Mucosa of stomach (tissue), 1 donor: ENCODE measurements around the gene TPH1.

Experiments used
- H3K27me3 ChIP-seq: one replicate; pipeline ENCODE4 v1.7.0; 2013; ENCODE audit warnings: mild to moderate bottlenecking, low read length; ENCODE audit not compliant: control insufficient read depth, insufficient read depth
- H3K36me3 ChIP-seq: one replicate; pipeline ENCODE4 v1.7.0; 2013; ENCODE audit warnings: low read length; ENCODE audit not compliant: control insufficient read depth, insufficient read depth
- H3K4me1 ChIP-seq: one replicate; pipeline ENCODE4 v1.7.0; 2013; ENCODE audit warnings: mild to moderate bottlenecking, low read length; ENCODE audit not compliant: control insufficient read depth, insufficient read depth
- H3K4me3 ChIP-seq: one replicate; pipeline ENCODE4 v1.7.0; 2013; ENCODE audit warnings: low read length
- H3K9ac ChIP-seq: one replicate; pipeline ENCODE4 v1.7.0; 2013; ENCODE audit warnings: mild to moderate bottlenecking, low read length, moderate library complexity
- H3K9me3 ChIP-seq: one replicate; pipeline ENCODE4 v1.7.0; 2013; ENCODE audit warnings: mild to moderate bottlenecking, low read length, moderate library complexity; ENCODE audit not compliant: control insufficient read depth
- donor health status: Pancreatic carcinoma.

The TPH1 gene

DNA sequence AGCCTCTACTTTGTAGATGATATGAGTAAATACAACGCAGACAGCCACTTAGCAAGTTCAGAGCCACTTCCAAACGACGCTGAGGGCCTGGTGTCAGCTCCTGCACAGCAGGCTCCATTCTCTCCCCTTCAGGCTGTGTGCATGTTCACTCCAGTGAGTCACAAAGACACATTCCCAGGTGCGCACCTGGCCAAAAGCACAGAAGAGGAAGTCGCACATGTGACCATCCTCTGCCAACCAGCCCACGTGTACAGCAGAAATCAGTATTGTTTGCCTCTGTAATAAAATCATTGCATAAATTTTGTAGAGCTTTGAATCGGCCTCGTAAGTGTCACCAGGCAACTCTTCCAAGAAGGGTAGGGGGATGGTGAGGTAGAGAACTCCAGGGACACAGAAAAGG is 19.5 kb upstream of the TPH1 start:
- Histone ChIP-seq H3K36me3 (no peaks in the 10 kb centered on the region), H3K9ac (no peak overlapping the region), H3K4me1 (peaks cover 28% of the 10 kb centered on the region), H3K4me3 (no peak overlapping the region), H3K9me3 (no peaks in the 10 kb centered on the region), H3K27me3 (no peaks in the 10 kb centered on the region)

DNA sequence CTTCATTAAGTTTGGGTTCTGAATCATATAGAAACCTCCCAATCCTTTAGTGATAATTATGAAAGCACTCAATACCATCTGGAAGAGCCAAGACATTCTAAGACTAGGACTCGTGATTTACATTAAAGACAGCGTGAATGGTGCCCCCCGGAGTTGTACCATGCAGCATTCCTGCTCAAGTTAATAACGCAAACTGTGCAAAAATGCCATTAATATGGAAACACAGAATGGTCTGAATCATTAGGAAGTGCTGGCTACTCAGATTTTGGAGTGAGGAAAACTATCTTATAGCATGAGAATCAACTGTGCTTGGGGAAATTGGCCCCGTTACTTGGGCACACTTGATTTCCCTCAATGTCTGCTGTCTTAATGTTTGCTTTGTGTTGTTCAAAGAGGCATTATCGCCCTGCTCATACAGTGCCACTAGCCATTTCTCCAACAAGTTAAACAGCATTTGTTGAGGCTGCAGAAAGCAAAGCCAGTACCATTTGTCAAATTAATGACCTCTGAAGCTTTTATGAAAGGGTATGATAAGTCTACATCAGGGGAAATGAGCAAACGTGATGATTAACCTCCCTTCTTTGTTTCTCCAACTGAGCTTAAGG is 18.5 kb upstream of the TPH1 start:
- no peaks in the 10 kb centered on the region for H3K36me3 ChIP-seq
- H3K9ac ChIP-seq, result no peak overlapping the region
- H3K27me3 ChIP-seq, result no peaks in the 10 kb centered on the region
- H3K4me1 ChIP-seq, result peaks cover 28% of the 10 kb centered on the region
- no peak overlapping the region for H3K4me3 ChIP-seq
- H3K9me3 ChIP-seq, result no peaks in the 10 kb centered on the region

DNA sequence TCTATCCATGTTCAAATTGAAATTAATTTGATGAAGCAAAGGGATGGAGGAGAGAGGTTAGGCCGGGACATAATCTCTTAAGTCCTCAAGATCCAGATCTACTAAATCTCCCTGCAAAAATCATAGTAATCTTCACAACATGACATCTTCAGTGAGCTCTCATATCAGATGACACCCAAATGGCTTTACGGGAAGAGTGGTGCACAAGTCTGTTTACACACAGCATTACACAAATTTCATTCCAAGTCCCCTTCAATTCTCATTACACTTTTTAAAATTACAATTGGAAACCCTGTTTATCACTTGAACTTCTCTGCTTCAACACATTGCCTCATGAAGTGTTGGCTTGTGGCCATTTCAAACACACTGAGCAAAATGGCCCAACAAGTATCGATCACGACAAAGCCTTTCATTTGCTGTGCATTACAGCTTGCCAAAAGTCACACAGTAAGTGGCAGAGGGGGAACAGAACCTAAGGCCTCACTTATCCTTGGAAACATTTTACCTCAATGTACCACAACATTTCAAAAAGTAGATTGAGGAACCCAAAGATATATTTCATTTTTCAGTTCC is 17.9 kb upstream of the TPH1 start:
- Histone ChIP-seq H3K36me3 (no peaks in the 10 kb centered on the region), H3K4me1 (peaks cover 28% of the 10 kb centered on the region), H3K4me3 (no peak overlapping the region), H3K9me3 (no peaks in the 10 kb centered on the region), H3K9ac (no peak overlapping the region), H3K27me3 (no peaks in the 10 kb centered on the region)

DNA sequence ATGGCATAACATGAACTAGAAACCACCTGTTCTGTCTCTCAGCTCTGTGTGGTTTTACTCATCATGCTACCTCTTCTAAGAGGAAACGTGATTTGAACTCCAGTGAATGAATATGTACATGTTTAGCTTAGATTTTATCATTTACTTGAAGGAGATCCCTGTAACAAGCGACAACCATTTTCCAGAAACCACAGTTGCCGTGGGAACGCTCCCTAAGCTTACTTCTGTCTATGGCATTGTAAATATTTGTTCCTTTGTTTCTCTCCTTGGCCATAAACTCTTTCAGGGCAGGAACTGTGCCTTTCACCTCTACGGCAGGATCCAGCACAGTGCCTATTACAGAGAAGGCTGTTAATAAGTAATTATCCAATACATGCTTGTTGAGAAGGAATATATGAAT is 17.1 kb upstream of the TPH1 start:
- no peaks in the 10 kb centered on the region for H3K36me3 ChIP-seq
- no peaks in the 10 kb centered on the region for H3K27me3 ChIP-seq
- H3K4me3 ChIP-seq, result no peak overlapping the region
- H3K9ac ChIP-seq, result no peak overlapping the region
- peaks cover 28% of the 10 kb centered on the region for H3K4me1 ChIP-seq
- no peaks in the 10 kb centered on the region for H3K9me3 ChIP-seq

DNA sequence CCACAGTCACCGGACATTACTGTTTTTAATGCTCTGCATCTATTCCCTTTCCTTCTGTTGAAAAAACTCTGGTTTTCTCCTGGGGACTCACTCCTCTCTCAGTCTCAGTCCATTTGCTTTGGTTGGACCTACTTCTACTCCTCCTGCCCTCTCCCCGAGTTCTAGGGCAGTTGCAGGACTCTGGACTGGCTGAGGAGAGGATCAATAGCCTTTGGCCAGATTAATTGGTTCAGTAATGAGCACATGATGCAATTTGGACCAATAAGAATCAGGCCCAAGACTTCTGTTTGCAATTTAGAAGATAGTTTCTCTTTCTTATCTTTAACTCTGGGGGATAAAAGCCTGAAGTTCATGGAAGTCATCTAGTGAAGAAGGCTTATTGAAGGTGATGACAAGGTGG is 15.3 kb upstream of the TPH1 start:
- H3K9me3 ChIP-seq, result no peaks in the 10 kb centered on the region
- H3K27me3 ChIP-seq, result no peaks in the 10 kb centered on the region
- no peak overlapping the region for H3K9ac ChIP-seq
- no peak overlapping the region for H3K4me3 ChIP-seq
- H3K36me3 ChIP-seq, result no peaks in the 10 kb centered on the region
- peaks cover 32% of the 10 kb centered on the region for H3K4me1 ChIP-seq

DNA sequence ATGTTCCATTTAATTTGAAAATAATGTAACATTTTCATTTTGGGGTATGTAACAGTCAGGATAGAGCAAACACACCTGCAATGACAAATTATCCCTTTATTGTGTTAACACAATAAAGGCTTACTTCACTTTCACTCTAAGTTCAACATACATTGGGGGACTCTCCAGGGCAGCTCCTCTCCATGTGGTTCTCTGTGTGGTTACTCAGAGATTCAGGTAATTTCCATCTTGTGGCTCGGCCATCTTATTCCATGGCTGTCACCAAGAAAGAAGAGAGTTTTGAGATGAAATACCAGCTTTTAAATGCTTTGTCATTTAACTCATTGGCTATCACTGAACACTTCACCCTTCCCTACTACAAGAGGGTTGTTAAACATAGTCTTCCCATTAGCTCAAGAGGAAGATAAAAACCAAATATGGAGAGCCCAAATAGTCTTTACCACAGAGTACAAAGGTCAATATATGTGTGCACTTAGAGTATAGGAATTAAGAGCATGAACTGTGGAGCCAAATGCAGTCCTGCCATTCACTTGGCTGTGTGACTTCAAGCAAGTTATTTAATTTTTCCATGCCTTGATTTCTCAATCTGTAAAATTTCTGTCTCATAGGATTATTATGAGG is 10.6 kb upstream of the TPH1 start:
- no peak overlapping the region for H3K4me3 ChIP-seq
- no peaks in the 10 kb centered on the region for H3K9me3 ChIP-seq
- no peak overlapping the region for H3K9ac ChIP-seq

DNA sequence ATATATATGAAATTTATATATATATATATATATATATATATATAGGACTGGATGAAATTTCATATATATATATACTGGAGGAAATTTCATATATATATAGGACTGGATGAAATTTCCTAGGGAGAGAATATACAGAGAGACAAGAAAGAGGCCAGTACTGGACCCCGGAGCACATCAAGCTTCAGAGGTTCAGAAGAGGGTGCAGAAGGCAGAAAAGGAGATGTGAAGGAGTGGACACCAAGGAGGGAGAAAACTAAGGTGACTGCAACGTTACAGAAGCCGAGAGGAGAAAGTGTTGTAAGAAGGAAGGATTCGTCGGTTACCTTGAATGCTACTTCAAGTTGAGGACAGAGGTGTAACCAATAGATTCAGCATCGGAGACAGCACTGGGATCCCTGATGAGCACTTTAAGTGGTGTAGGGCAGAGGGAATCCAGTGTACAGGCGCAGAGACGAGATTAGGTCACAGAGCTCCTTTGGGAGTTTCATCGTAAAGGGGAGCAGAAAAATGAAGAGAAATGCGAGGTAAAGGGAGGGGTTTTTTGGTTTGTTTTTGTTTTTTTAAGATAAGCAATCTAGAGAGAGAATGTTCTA is 8.5 kb upstream of the TPH1 start:
- Histone ChIP-seq H3K9ac (no peak overlapping the region), H3K9me3 (no peaks in the 10 kb centered on the region)

More for the DNA sequence above, 10.6 kb upstream of the TPH1 start:
- H3K36me3 ChIP-seq, result no peaks in the 10 kb centered on the region
- H3K4me1 ChIP-seq, result peaks cover 5% of the 10 kb centered on the region
- H3K27me3 ChIP-seq, result no peaks in the 10 kb centered on the region

DNA sequence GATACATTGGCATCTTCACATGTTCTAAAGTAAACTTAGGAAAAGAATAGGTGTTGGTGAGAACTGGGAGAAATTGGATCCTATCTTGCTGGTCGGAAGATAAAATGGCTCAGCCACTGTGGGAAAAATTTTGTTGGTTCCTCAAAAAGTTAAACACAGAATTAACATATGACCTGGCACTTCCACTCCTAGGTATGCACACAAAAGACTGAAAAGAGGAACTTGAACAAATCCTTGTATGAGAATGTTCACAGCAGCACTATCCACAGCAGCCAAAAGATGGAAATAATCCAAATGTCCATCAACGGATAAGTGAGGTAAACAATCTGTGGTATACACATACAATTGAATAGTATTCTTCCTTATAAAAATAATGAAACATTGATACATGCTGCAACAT is 4.8 kb upstream of the TPH1 start:
- no peak overlapping the region for H3K4me3 ChIP-seq

More for the DNA sequence above, 8.5 kb upstream of the TPH1 start:
- Histone ChIP-seq H3K4me3 (no peak overlapping the region), H3K36me3 (no peaks in the 10 kb centered on the region), H3K4me1 (peaks cover 5% of the 10 kb centered on the region), H3K27me3 (no peaks in the 10 kb centered on the region)

DNA sequence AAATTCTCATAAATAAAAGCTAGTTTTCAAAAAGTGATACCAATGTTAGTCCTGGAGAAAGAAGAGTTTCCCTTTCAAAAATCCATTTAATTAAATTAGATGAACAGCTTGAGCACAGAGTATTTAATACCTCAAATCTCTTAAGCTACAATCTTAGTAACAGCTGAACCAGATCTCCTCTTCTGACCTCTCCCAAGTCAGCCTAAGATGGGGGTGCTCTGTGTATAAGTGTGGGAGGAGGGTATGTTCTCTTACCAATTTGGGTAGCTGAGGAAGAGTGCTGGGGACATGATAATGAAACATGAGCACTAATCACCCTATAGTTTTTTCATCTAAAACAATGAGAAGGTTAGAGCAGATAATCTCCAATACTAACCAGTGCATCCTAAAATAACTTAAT is 9.6 kb downstream of the TPH1 start:
- H3K4me3 ChIP-seq, result no peak overlapping the region
- H3K9ac ChIP-seq, result no peak overlapping the region
- peaks cover 3% of the 10 kb centered on the region for H3K27me3 ChIP-seq
- H3K9me3 ChIP-seq, result no peaks in the 10 kb centered on the region
- no peaks in the 10 kb centered on the region for H3K36me3 ChIP-seq
- H3K4me1 ChIP-seq, result no peaks in the 10 kb centered on the region

More for the DNA sequence above, 4.8 kb upstream of the TPH1 start:
- peaks cover 5% of the 10 kb centered on the region for H3K27me3 ChIP-seq
- H3K9ac ChIP-seq, result no peak overlapping the region
- H3K36me3 ChIP-seq, result no peaks in the 10 kb centered on the region
- no peaks in the 10 kb centered on the region for H3K4me1 ChIP-seq
- no peaks in the 10 kb centered on the region for H3K9me3 ChIP-seq

DNA sequence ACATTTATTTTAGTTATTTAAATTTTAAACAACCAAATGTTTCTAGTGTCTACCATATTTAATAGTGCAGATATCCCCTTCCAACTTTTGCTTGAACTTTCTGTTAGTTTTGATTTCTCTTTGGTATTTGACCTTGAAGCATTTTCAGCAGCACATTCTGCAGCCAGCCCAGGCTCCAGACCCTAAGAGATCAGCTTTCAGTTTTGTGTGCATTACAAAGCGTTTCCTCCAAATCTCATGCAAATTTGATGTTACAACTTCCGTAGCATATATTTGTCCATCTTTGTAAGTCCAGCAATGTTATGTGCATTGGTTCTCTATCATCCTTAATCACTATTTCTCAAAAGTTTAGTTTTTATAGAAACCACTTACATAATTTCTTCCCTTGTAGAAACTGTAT is 18.6 kb downstream of the TPH1 start:
- Histone ChIP-seq H3K9me3 (no peaks in the 10 kb centered on the region), H3K36me3 (no peaks in the 10 kb centered on the region), H3K27me3 (no peaks in the 10 kb centered on the region), H3K9ac (no peak overlapping the region), H3K4me3 (no peak overlapping the region), H3K4me1 (no peaks in the 10 kb centered on the region)

DNA sequence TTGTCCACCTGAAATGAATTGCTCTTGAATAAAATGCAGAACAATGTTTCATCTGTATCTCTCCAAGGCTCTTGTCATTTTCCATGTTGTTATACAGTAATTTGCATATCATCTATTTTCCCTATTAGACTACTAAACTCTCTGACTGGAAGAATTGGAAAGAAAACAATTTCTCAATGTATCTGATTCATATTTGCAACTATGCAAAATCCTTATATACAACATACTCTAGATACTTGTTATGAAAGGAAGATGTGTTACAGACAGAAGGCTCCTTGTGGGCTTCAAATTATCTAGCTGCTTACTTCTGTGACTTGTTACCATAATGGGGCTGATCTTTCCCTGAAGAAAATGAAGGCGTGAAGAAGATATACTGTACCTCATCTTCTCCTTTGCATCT is 23.6 kb downstream of the TPH1 start:
- Histone ChIP-seq H3K9ac (no peak overlapping the region), H3K36me3 (no peaks in the 10 kb centered on the region), H3K9me3 (no peaks in the 10 kb centered on the region), H3K4me1 (no peaks in the 10 kb centered on the region), H3K4me3 (no peak overlapping the region), H3K27me3 (no peaks in the 10 kb centered on the region)

DNA sequence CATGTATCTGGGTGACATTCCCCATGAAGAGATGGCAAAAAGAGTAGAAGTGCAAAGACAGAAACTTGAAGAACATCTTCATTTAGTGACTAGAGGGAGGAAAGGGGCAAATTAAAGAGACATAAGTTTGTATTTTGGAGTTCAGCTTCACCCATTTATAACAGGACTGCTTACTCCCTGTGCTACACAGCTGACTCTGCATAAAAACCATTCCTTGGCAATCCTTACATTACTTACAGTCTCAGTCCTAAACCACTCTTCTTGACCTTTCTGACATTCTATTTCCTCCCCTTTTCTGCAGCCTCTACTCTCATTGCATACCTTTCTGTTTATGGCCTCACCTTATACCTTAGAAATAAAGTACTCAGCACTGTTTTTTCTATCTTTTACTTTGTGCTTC is 26.4 kb downstream of the TPH1 start:
- Histone ChIP-seq H3K4me3 (no peak overlapping the region), H3K27me3 (no peaks in the 10 kb centered on the region), H3K9ac (no peak overlapping the region), H3K9me3 (no peaks in the 10 kb centered on the region), H3K4me1 (no peaks in the 10 kb centered on the region), H3K36me3 (no peaks in the 10 kb centered on the region)
